Upper lobe of left lung (tissue), 6 donors: ENCODE measurements around the gene CLVS2. TPM values are rescaled to one million over a fixed set of nuclear protein-coding genes. Genes with fewer than 3 reads are reported as not detected.

Source experiments
- ATAC-seq, 2 donors: fragments of 200-7000 bp; cut with Tn5 transposase; one replicate each; pipeline ENCODE4 v1.9.1; 2022; ENCODE audit warnings: mild to moderate bottlenecking in 2 of 2, moderate library complexity in 2 of 2; ENCODE audit not compliant: low FRiP score in 2 of 2
- DNase-seq, 2 donors: peaks; one replicate each; pipeline ENCODE4 v3.0.0-alpha.2; 2019 to 2020
- H3K27ac ChIP-seq, 4 donors: fragments of 200-600 bp; sonication (generic); one replicate each; pipeline ENCODE4 v1.5.1; 2016 to 2019
- H3K27me3 ChIP-seq, 4 donors: fragments of 200-600 bp; sonication (generic); one replicate each; pipeline ENCODE4 v1.5.1; 2017 to 2019
- H3K36me3 ChIP-seq, 4 donors: fragments of 200-600 bp; sonication (generic); one replicate each; pipeline ENCODE4 v1.5.1; 2016 to 2019
- H3K4me1 ChIP-seq, 4 donors: fragments of 200-600 bp; sonication (generic); one replicate each; pipeline ENCODE4 v1.5.1; 2018 to 2019
- H3K4me3 ChIP-seq, 4 donors: fragments of 200-600 bp; sonication (generic); one replicate each; pipeline ENCODE4 v1.5.1; 2017 to 2019; ENCODE audit warnings: mild to moderate bottlenecking in 2 of 4, moderate library complexity in 1 of 4
- H3K9me3 ChIP-seq, 4 donors: fragments of 200-600 bp; sonication (generic); one replicate each; pipeline ENCODE4 v1.5.1; 2018 to 2019
- CTCF ChIP-seq, 6 experiments: fragments of 450-650 bp in 4 of 6; fragments of 200-600 bp in 2 of 6; sonication (generic) in 2 of 6; IDR thresholded peaks; one replicate each; pipeline ENCODE4 v1.5.1; 2016 to 2019; ENCODE audit warnings: antibody characterized with exemption in 6 of 6
- EP300 ChIP-seq, 4 donors: sonication (generic); formaldehyde crosslinking; IDR thresholded peaks; one replicate each; pipeline ENCODE4 v1.5.1; 2017; ENCODE audit warnings: antibody characterized with exemption in 4 of 4, control low read depth in 2 of 4
- POLR2A ChIP-seq, 4 donors: fragments of 450-650 bp; IDR thresholded peaks; one replicate each; pipeline ENCODE4 v1.5.1; 2016 to 2017; ENCODE audit warnings: antibody characterized with exemption in 4 of 4, mild to moderate bottlenecking in 2 of 4
- POLR2AphosphoS5 ChIP-seq, 2 donors: sonication (generic); formaldehyde crosslinking; IDR thresholded peaks; one replicate each; pipeline ENCODE4 v1.5.1; 2017; ENCODE audit warnings: antibody characterized with exemption in 2 of 2
- WGBS, 2 donors: methylation state at CpG; one replicate each; pipeline ENCODE4 v1.1.5; 2017 to 2018; 5-methylcytosine and 5-hydroxymethylcytosine counted together
- total RNA-seq, 6 donors: library from RNA; depleted of rRNA in 4 of 6; stranded (reverse); fragments of >200 nt in 4 of 6; gene quantifications; one replicate each; pipeline versions ENCODE4 v1.1.0 to v1.2.1, GENCODE V29; 2016 to 2021
- donor health status: DM: no; HTN: no; CAD: no; lungs with moderate emphysema.
- donor health status: DM: no; HTN: yes; CAD: no; lungs with severe emphysema.

Gene CLVS2
- total RNA-seq, 6 donors from 2014 or later = 0.03 to 1.0 TPM; not detected in 4

DNA sequence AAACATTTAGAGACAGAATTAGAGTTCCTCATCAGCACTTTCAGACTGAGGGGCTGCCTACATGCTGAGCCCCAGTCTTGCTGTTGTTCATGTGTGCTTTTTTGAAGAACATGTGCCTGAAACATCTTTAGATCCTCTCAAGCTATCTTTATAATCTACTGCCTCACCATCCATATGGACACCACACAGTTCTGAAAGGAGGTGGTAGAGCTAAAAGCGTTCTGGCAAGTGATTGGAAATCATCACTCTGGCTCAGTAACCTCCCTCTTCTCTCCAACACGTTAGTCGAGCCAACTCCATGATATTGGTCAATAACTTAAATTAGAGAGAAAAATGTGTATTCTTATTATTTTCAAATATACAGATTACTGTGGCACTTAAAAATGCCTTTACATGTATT is 40.6 kb downstream of the CLVS2 start:
- ATAC-seq = no peak
- H3K27ac ChIP-seq = no peak overlapping the region
- no peaks in the 10 kb centered on the region for H3K9me3 ChIP-seq
- no peak for DNase-seq
- no peaks in the 10 kb centered on the region for H3K36me3 ChIP-seq
- WGBS, 2 donors = 68 to 76% methylated on average over 3 of the region's 3 CpGs
- TF ChIP-seq POLR2AphosphoS5 (IDR thresholded peaks at IDR 0.05) (no peak), EP300 (IDR thresholded peaks at IDR 0.05) (no peak)
- no peak overlapping the region for H3K4me3 ChIP-seq
- H3K4me1 ChIP-seq = no peaks in the 10 kb centered on the region
- no peaks in the 10 kb centered on the region for H3K27me3 ChIP-seq

- Histone ChIP-seq H3K27ac (no peak overlapping the region), H3K4me1 (no peaks in the 10 kb centered on the region), H3K27me3 (no peaks in the 10 kb centered on the region), H3K36me3 (no peaks in the 10 kb centered on the region), H3K9me3 (no peaks in the 10 kb centered on the region), H3K4me3 (no peak overlapping the region)
- WGBS, 2 donors = 88% methylated on average over 3 of the region's 3 CpGs
- DNase-seq (no peak), ATAC-seq (no peak)
- TF ChIP-seq CTCF (IDR thresholded peaks at IDR 0.05) = no peak
Observed at GRCh38 chr6:123039431-123039830, 43.4 kb downstream of the CLVS2 start.

DNA sequence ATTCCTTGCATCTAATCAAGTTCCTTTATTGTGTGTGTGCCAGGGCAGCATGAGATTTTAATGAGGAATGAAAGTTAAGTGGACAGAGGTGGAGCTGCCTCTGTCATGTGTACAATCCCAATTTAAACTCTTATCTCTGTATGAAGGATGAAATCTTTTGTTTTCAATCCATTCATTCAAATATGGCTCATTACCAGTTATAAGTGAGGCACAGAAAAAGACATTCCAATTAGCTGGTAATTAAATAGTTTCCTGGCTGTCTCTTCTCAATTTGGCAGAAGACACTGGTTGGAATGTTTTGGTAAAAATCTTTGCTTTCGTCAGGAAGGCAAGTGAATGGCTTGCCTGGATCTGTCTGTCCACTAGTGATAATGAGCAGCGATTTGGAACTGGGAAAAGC is 46.4 kb downstream of the CLVS2 start:
- Histone ChIP-seq H3K4me1 (no peaks in the 10 kb centered on the region), H3K36me3 (no peaks in the 10 kb centered on the region), H3K27ac (no peak overlapping the region), H3K4me3 (no peak overlapping the region), H3K9me3 (no peaks in the 10 kb centered on the region), H3K27me3 (no peaks in the 10 kb centered on the region)
- WGBS, 2 donors = 58 to 63% methylated on average over 2 of the region's 2 CpGs
- DNase-seq (no peak), ATAC-seq (no peak)
- TF ChIP-seq EP300 (IDR thresholded peaks at IDR 0.05) (no peak), CTCF (IDR thresholded peaks at IDR 0.05) (no peak), POLR2AphosphoS5 (IDR thresholded peaks at IDR 0.05) (no peak)

- Histone ChIP-seq H3K36me3 (no peaks in the 10 kb centered on the region), H3K27me3 (no peaks in the 10 kb centered on the region), H3K4me3 (no peak overlapping the region), H3K9me3 (no peaks in the 10 kb centered on the region), H3K27ac (no peak overlapping the region), H3K4me1 (no peaks in the 10 kb centered on the region)
- TF ChIP-seq CTCF (IDR thresholded peaks at IDR 0.05) = no peak
- no peak for TF ChIP-seq EP300 (IDR thresholded peaks at IDR 0.05)
- TF ChIP-seq POLR2A (IDR thresholded peaks at IDR 0.05) = no peak
- no peak for TF ChIP-seq POLR2AphosphoS5 (IDR thresholded peaks at IDR 0.05)
- DNase-seq (no peak), ATAC-seq (no peak)
- 74 to 75% methylated on average over 3 of the region's 3 CpGs for WGBS, 2 donors
Observed at GRCh38 chr6:123044341-123044860, 48.4 kb downstream of the CLVS2 start.

DNA sequence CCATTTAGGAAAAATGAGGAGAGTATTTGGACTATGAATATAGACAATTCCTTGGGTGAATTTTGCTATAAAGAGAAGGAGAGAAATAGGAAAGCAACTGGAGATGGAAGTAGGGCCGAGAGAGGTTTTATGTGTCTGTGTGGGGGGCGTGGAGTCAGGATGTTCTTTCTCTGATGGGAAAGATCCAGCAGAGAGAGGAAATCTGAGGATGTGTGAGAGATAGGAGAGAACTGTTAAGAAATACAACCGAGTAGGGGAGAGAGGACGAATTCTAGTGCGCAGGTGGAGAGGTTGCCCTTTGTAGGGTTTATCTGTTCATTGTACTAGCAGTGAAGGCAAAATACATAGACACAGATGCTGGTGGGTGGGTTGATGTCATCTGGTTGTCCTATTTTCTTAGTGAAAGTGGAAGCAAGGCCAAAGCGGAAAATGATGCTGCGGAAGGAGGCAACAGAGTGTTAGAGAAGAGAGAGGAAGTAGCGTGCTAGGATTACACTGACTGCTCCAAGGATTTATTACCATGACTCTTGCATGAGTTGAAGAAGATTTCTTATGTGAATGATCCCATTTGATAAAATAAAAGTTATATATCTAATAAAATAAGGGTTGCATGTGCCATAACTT is 57.7 kb downstream of the CLVS2 start:
- no peaks in the 10 kb centered on the region for H3K9me3 ChIP-seq
- H3K4me1 ChIP-seq = no peaks in the 10 kb centered on the region
- no peaks in the 10 kb centered on the region for H3K36me3 ChIP-seq
- no peak for TF ChIP-seq POLR2A (IDR thresholded peaks at IDR 0.05)
- TF ChIP-seq POLR2AphosphoS5 (IDR thresholded peaks at IDR 0.05) = no peak
- TF ChIP-seq EP300 (IDR thresholded peaks at IDR 0.05) = no peak
- TF ChIP-seq CTCF (IDR thresholded peaks at IDR 0.05) = no peak
- no peak for ATAC-seq
- H3K4me3 ChIP-seq = no peak overlapping the region
- no peak overlapping the region for H3K27ac ChIP-seq
- no peak for DNase-seq
- H3K27me3 ChIP-seq = no peaks in the 10 kb centered on the region
- 76 to 82% methylated on average over 8 of the region's 8 CpGs for WGBS, 2 donors
